IMR-90 (cell line): ENCODE results near the gene CECR2. TPM values are rescaled to one million over a fixed set of nuclear protein-coding genes. Genes with fewer than 3 reads are reported as not detected.
A peak's percentile ranks its signal among the peaks of the same experiment; 100 is the strongest.

ENCODE experiments used
- ATAC-seq: fragments of 200-7000 bp; cut with Tn5 transposase; 2 replicates; pipeline ENCODE4 v1.9.1; 2020; ENCODE audit warnings: low read depth, mild to moderate bottlenecking, moderate library complexity
- BruUV-seq: library from RNA; stranded (reverse); fragments of 400-500 nt; replicated peaks from 2 replicates; lab custom pipeline; 2021; lab: Mats Ljungman, UMichigan
- CTCF ChIA-PET: fragments of 300-600 bp; formaldehyde crosslinking; extraction: SDS; loops from one replicate; lab custom pipeline; 2021; ENCODE audit warnings: antibody characterized with exemption; lab: Yijun Ruan, JAX
- POLR2A ChIA-PET: fragments of 300-600 bp; sonication (Branson Sonifier 250); formaldehyde crosslinking; loops from one replicate; lab custom pipeline; 2022; ENCODE audit warnings: antibody characterized with exemption; ENCODE audit not compliant: unreplicated experiment; lab: Charles Lee
- DNase-seq: peaks from one replicate; pipeline ENCODE4 v3.0.0; 2013
- H2AFZ ChIP-seq: replicated peaks from 2 replicates; pipeline ENCODE3; 2013; ENCODE audit warnings: low read length, mild to moderate bottlenecking; ENCODE audit not compliant: poor library complexity
- H2AK5ac ChIP-seq: 2 replicates; pipeline ENCODE4 v1.6.1; 2013; ENCODE audit warnings: low read depth, low read length, inconsistent platforms
- H2AK9ac ChIP-seq: replicated peaks from 2 replicates; pipeline ENCODE3; 2013; ENCODE audit warnings: mild to moderate bottlenecking, low read depth, low read length, moderate library complexity; ENCODE audit not compliant: poor library complexity
- H2BK120ac ChIP-seq: 2 replicates; pipeline ENCODE4 v1.6.1; 2013; ENCODE audit warnings: low read depth, low read length, inconsistent platforms
- H2BK15ac ChIP-seq: 3 replicates; pipeline ENCODE4 v1.6.1; 2013; ENCODE audit warnings: low read depth, low read length, inconsistent platforms
- H2BK20ac ChIP-seq: 2 replicates; pipeline ENCODE4 v1.6.1; 2013; ENCODE audit warnings: low read depth, mild to moderate bottlenecking, inconsistent platforms, low read length, moderate library complexity
- H2BK5ac ChIP-seq: 2 replicates; pipeline ENCODE4 v1.6.1; 2013; ENCODE audit warnings: mild to moderate bottlenecking, low read depth, low read length, inconsistent platforms; ENCODE audit not compliant: poor library complexity, severe bottlenecking
- H3K14ac ChIP-seq: replicated peaks from 2 replicates; pipeline ENCODE4 v1.6.1; 2013; ENCODE audit warnings: low read depth, low read length, inconsistent platforms
- H3K18ac ChIP-seq: 2 replicates; pipeline ENCODE4 v1.6.1; 2013; ENCODE audit warnings: low read depth, low read length, control low read depth
- H3K23ac ChIP-seq: 2 replicates; pipeline ENCODE4 v1.6.1; 2013; ENCODE audit warnings: low read depth, low read length, inconsistent platforms
- H3K27ac ChIP-seq: 2 replicates; pipeline ENCODE4 v1.5.1; 2013; ENCODE audit warnings: mild to moderate bottlenecking, control low read depth, low read length; ENCODE audit not compliant: insufficient read depth
- H3K27me3 ChIP-seq: 2 replicates; pipeline ENCODE4 v1.6.1; 2013; ENCODE audit warnings: low read length; ENCODE audit not compliant: control insufficient read depth, insufficient read depth
- H3K36me3 ChIP-seq: 2 replicates; pipeline ENCODE4 v1.6.1; 2013; ENCODE audit warnings: low read length, mixed read lengths; ENCODE audit not compliant: control insufficient read depth, insufficient read depth
- H3K4ac ChIP-seq: 2 replicates; pipeline ENCODE4 v1.6.1; 2013; ENCODE audit warnings: low read depth, low read length, inconsistent platforms
- H3K4me1 ChIP-seq: 2 replicates; pipeline ENCODE4 v1.6.1; 2013; ENCODE audit warnings: low read length, mixed read lengths; ENCODE audit not compliant: control insufficient read depth, insufficient read depth
- H3K4me2 ChIP-seq: 2 replicates; pipeline ENCODE4 v1.6.1; 2013; ENCODE audit warnings: low read depth, mild to moderate bottlenecking, control low read depth, low read length, moderate library complexity
- H3K4me3 ChIP-seq: 2 replicates; pipeline ENCODE4 v1.5.1; 2013; ENCODE audit warnings: low read depth, mild to moderate bottlenecking, control low read depth, low read length, moderate library complexity; ENCODE audit not compliant: insufficient read depth
- H3K56ac ChIP-seq: 2 replicates; pipeline ENCODE4 v1.6.1; 2013; ENCODE audit warnings: low read length, inconsistent platforms; ENCODE audit not compliant: insufficient read depth; ENCODE audit errors: extremely low read depth
- H3K79me1 ChIP-seq, 2 experiments: 2 replicates each; pipeline ENCODE4 v1.6.1; 2013; ENCODE audit warnings: low read length in 2 of 2, inconsistent platforms in 1 of 2, low read depth in 1 of 2
- H3K9ac ChIP-seq: 2 replicates; pipeline ENCODE4 v1.6.1; 2013; ENCODE audit warnings: low read depth, low read length, control low read depth
- H3K9me1 ChIP-seq: 2 replicates; pipeline ENCODE4 v1.6.1; 2013; ENCODE audit warnings: low read length, inconsistent platforms; ENCODE audit not compliant: insufficient read depth
- H3K9me3 ChIP-seq: 2 replicates; pipeline ENCODE4 v1.6.1; 2013; ENCODE audit warnings: low read length; ENCODE audit not compliant: control insufficient read depth, insufficient read depth
- H4K20me1 ChIP-seq: 2 replicates; pipeline ENCODE4 v1.6.1; 2013; ENCODE audit warnings: low read length, inconsistent platforms; ENCODE audit not compliant: insufficient read depth
- H4K5ac ChIP-seq: 2 replicates; pipeline ENCODE4 v1.6.1; 2013; ENCODE audit warnings: mild to moderate bottlenecking, low read depth, low read length, control low read depth
- H4K8ac ChIP-seq, 2 experiments: 2 replicates each; pipeline ENCODE4 v1.6.1; 2013; ENCODE audit warnings: low read depth in 2 of 2, low read length in 2 of 2, control low read depth in 1 of 2, inconsistent platforms in 1 of 2
- H4K91ac ChIP-seq: 2 replicates; pipeline ENCODE4 v1.6.1; 2013; ENCODE audit warnings: low read depth, low read length, inconsistent platforms; ENCODE audit not compliant: insufficient read depth
- CEBPB ChIP-seq: IDR thresholded peaks from 2 replicates; pipeline ENCODE4 v1.6.1; 2012; ENCODE audit warnings: low read depth, low read length, improper control_type of control experiment
- SMC3 ChIP-seq: fragments of 150-350 bp; IDR thresholded peaks from 2 replicates; pipeline ENCODE4 v1.6.1; 2016; ENCODE audit warnings: low read depth, mild to moderate bottlenecking, antibody characterized with exemption, low read length, moderate library complexity
- WGBS, 2 experiments: methylation state at CpG; one replicate each; pipeline versions ENCODE4 v1.1.5 to v1.1.7; 2013; ENCODE audit warnings: missing lambda C conversion rate in 2 of 2; ENCODE audit not compliant: insufficient read length in 1 of 2; ENCODE audit errors: extremely low coverage in 2 of 2; 5-methylcytosine and 5-hydroxymethylcytosine counted together
- dilution Hi-C: fragments of 300-500 bp; cut with HindIII; formaldehyde crosslinking; loops from one replicate; pipeline ENCODE4 v1.14.3; 2018; ENCODE audit warnings: low sequenced_read_pairs; ENCODE audit not compliant: unreplicated experiment
- in situ Hi-C: fragments of 300-500 bp; cut with MboI; formaldehyde crosslinking; loops from 3 replicates; pipeline ENCODE4 v1.14.3; 2019; ENCODE audit warnings: low sequenced_read_pairs, inconsistent platforms, mixed read lengths
- intact Hi-C: fragments of 100-400 bp; cut with micrococcal nuclease; formaldehyde crosslinking; loops from 2 replicates; pipeline ENCODE4 v1.10.0; 2022
- polyA plus RNA-seq, 3 experiments: library from polyadenylated mRNA; depleted of rRNA; stranded (reverse); fragments of >200 nt; gene quantifications; 2 replicates each; pipeline ENCODE4 v1.2.3, GENCODE V29; 2012; ENCODE audit warnings: low replicate concordance in 1 of 3
- total RNA-seq: library from RNA; depleted of rRNA; stranded (reverse); fragments of >200 nt; gene quantifications from 2 replicates; pipeline ENCODE4 v1.2.3, GENCODE V29; 2012

CECR2 gene
- total and polyA plus RNA-seq, 2 of the 4 experiments (the other 2 are of a cell fraction), result under 0.01 TPM; not detected in 1

DNA sequence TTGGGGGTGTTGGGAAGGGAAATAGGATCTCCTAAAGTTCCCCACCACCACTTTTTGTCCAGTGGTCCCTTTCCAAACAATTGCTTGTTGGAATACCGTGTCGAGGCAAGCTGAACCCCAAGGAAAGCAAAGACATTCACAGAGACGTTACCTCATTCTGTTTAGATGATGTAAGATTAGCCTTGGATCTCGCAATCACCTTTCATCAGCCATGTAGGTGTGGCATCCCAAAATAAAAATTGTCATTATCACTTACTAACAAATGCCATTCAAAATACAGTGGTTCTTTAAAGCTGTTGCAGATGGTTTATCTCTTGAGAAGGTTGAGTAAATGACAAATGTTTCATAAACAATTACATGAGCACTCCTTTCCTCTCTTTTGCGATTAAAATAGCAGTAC, 107.6 kb downstream of the CECR2 start:
- peaks cover 3% of the 10 kb centered on the region for H3K27me3 ChIP-seq
- no peak for TF ChIP-seq SMC3
- TF ChIP-seq CEBPB, result peak; percentile 70; the same call in 1 of the 2 replicates
- H2BK15ac ChIP-seq, result no peak overlapping the region
- no peaks in the 10 kb centered on the region for H3K9me1 ChIP-seq
- no peak overlapping the region for H2AFZ ChIP-seq
- no peak overlapping the region for H3K4me3 ChIP-seq
- intact Hi-C loops, result no loop called here
- H4K91ac ChIP-seq, result no peak overlapping the region
- H3K4ac ChIP-seq, result no peak overlapping the region
- no peak overlapping the region for H4K5ac ChIP-seq
- no peak for DNase-seq
- H2BK20ac ChIP-seq, result no peak overlapping the region
- H2AK9ac ChIP-seq, result no peak overlapping the region
- dilution Hi-C loops, result no loop called here
- H3K56ac ChIP-seq, result no peak overlapping the region
- no peak overlapping the region for H2BK120ac ChIP-seq
- H3K9ac ChIP-seq, result no peak overlapping the region
- H3K23ac ChIP-seq, result no peak overlapping the region
- H2AK5ac ChIP-seq, result no peak overlapping the region
- no peak overlapping the region for H3K27ac ChIP-seq
- no peaks in the 10 kb centered on the region for H3K4me1 ChIP-seq
- no peak overlapping the region; the same call in 1 of the 2 replicates for H3K4me2 ChIP-seq
- H2BK5ac ChIP-seq, result no peak overlapping the region
- no TSS peak for BruUV-seq
- H3K9me3 ChIP-seq, result no peaks in the 10 kb centered on the region
- in situ Hi-C loops, result no loop called here
- ChIA-PET CTCF (no interaction called here), POLR2A (no interaction called here)
- H4K20me1 ChIP-seq, result no peaks in the 10 kb centered on the region
- H4K8ac ChIP-seq, result no peak overlapping the region
- WGBS, 2 experiments, result no CpG with 5 or more reads among the region's 5 CpGs
- H3K14ac ChIP-seq, result no peak overlapping the region
- ATAC-seq, result no peak
- H3K79me1 ChIP-seq, result no peaks in the 10 kb centered on the region
- no peaks in the 10 kb centered on the region for H3K36me3 ChIP-seq
- no peak overlapping the region for H3K18ac ChIP-seq
